Fibroblast of mammary gland (primary cell): Measurements from ENCODE around the gene EIF5AL1.
"Not testable (repeated sequence)": the region's sequence is repeated elsewhere in the genome, so short reads cannot be mapped to it uniquely, and the experiment has no call there.

Experiments used
- DNase-seq: peaks from one replicate; pipeline ENCODE4 v3.0.0-alpha.2; 2010; ENCODE audit warnings: low read depth
- H3K4me3 ChIP-seq: 2 replicates; pipeline ENCODE4 v1.5.1; 2011; ENCODE audit warnings: low read depth, mild to moderate bottlenecking, low read length, moderate library complexity; ENCODE audit not compliant: control insufficient read depth
- TF ChIP-seq, protein P1 (sequence below): conservative IDR thresholded peaks from 2 replicates; pipeline ENCODE4 v1.5.1; 2011; ENCODE audit warnings: low read depth, low read length, inconsistent platforms; ENCODE audit not compliant: control insufficient read depth, insufficient read depth

EIF5AL1 gene

GRCh38 chr10:79511891-79512583, at the start of gene EIF5AL1:
TSS of gene EIF5AL1 (plus strand) at chr10:79512533. CDS start at chr10:79512650, 117 bp downstream.
- peak; percentile 42 for DNase-seq
- not testable (repeated sequence) for H3K4me3 ChIP-seq

- peak; percentile 85 for DNase-seq
- TF ChIP-seq, protein P1, sequence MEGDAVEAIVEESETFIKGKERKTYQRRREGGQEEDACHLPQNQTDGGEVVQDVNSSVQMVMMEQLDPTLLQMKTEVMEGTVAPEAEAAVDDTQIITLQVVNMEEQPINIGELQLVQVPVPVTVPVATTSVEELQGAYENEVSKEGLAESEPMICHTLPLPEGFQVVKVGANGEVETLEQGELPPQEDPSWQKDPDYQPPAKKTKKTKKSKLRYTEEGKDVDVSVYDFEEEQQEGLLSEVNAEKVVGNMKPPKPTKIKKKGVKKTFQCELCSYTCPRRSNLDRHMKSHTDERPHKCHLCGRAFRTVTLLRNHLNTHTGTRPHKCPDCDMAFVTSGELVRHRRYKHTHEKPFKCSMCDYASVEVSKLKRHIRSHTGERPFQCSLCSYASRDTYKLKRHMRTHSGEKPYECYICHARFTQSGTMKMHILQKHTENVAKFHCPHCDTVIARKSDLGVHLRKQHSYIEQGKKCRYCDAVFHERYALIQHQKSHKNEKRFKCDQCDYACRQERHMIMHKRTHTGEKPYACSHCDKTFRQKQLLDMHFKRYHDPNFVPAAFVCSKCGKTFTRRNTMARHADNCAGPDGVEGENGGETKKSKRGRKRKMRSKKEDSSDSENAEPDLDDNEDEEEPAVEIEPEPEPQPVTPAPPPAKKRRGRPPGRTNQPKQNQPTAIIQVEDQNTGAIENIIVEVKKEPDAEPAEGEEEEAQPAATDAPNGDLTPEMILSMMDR: no peak
- H3K4me3 ChIP-seq: no peak overlapping the region
Measured at GRCh38 chr10:79463578-79464496, 48.5 kb upstream of the EIF5AL1 start.

- TF ChIP-seq, protein P1: no peak
- no peak for DNase-seq
- no peak overlapping the region for H3K4me3 ChIP-seq
Measured at GRCh38 chr10:79465341-79465740, 47.0 kb upstream of the EIF5AL1 start.

- TF ChIP-seq, protein P1: no peak
- no peak for DNase-seq
- no peak overlapping the region for H3K4me3 ChIP-seq
Measured at GRCh38 chr10:79468015-79468560, 44.2 kb upstream of the EIF5AL1 start.

DNA sequence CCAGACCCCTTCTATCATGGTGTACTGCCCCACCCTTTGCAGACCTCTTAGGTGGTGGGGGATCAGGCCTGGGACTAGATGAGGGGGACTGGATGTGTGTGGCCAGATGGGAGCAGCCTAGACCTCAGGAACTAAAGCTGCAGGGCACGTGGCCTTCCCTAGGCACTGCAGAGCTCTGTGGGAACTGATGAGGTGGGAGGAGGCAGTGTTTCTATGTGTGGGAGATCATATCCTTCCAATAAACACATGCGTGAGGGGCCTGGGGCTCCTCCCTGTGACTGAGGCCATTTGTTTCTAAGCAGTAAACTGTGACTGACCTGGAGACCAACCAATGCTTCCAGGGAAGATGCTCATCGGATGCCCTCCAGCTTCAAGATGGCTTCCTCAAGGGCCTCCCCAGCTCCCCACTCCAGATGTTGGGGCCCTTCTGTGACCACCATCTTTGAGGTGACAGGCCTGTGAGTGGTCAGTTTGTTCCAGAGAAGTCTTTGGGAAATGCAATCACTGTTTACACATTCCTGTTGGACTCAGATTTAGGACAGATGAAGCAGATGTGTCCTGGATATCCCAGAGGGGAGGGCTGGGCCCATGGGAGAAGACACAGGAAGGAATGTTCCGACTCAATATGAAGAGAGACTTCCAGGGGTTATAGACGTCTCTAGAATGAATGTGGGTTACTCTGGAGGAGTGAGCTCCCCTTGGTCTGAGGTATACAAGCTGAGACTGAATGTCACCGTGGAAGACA, 43.3 kb upstream of the EIF5AL1 start:
- no peak for DNase-seq
- H3K4me3 ChIP-seq: no peak overlapping the region
- TF ChIP-seq, protein P1: no peak

GRCh38 chr10:79470096-79470495, 42.2 kb upstream of the EIF5AL1 start:
- TF ChIP-seq, protein P1: no peak
- no peak overlapping the region for H3K4me3 ChIP-seq
- no peak for DNase-seq
